OCI-LY3 (cell line): ENCODE data around the gene CEP43.

Experiments
- H2AFZ ChIP-seq: fragments of 200-600, 300-600 bp; shearing (Covaris generic); 2 replicates; pipeline ENCODE4 v1.6.0; 2014; ENCODE audit warnings: antibody characterized with exemption, low read depth, low read length
- H3K27ac ChIP-seq: fragments of 200-600, 300-600 bp; sonication (generic); 2 replicates; pipeline ENCODE4 v1.5.1; 2014; ENCODE audit warnings: mild to moderate bottlenecking, low read length, moderate library complexity, mixed read lengths
- H3K27me3 ChIP-seq: fragments of 200-600, 300-600 bp; sonication (generic); 2 replicates; pipeline ENCODE4 v1.6.1; 2014; ENCODE audit warnings: low read depth, low read length, mixed read lengths
- H3K36me3 ChIP-seq: fragments of 200-600, 300-600 bp; sonication (generic); replicated peaks from 2 replicates; pipeline ENCODE3; 2014; ENCODE audit warnings: low read depth, low read length, mixed read lengths
- H3K4me1 ChIP-seq: fragments of 300-600, 200-600 bp; sonication (generic); 2 replicates; pipeline ENCODE4 v1.6.1; 2014; ENCODE audit warnings: low read length, mixed read lengths
- H3K4me2 ChIP-seq: fragments of 200-600, 300-600 bp; sonication (generic); 2 replicates; pipeline ENCODE4 v1.6.1; 2014; ENCODE audit warnings: low read length, mixed read lengths
- H3K4me3 ChIP-seq: fragments of 300-600, 200-600 bp; sonication (generic); 2 replicates; pipeline ENCODE4 v1.5.1; 2014; ENCODE audit warnings: antibody characterized with exemption, mild to moderate bottlenecking, low read length, moderate library complexity
- H3K79me2 ChIP-seq: fragments of 300-600, 200-600 bp; shearing (Covaris generic); 2 replicates; pipeline ENCODE4 v1.6.1; 2014; ENCODE audit warnings: mild to moderate bottlenecking, low read length, mixed read lengths
- H3K9ac ChIP-seq: fragments of 300-600, 200-600 bp; shearing (Covaris generic); 2 replicates; pipeline ENCODE4 v1.6.0; 2014; ENCODE audit warnings: mild to moderate bottlenecking, low read length, moderate library complexity
- H3K9me3 ChIP-seq: fragments of 200-600, 300-600 bp; shearing (Covaris generic); 2 replicates; pipeline ENCODE4 v1.6.1; 2014; ENCODE audit warnings: low read length, mixed read lengths; ENCODE audit not compliant: insufficient read depth
- H4K20me1 ChIP-seq: fragments of 200-600, 300-600 bp; sonication (generic); 2 replicates; pipeline ENCODE4 v1.6.1; 2016; ENCODE audit warnings: low read length, mixed read lengths; ENCODE audit not compliant: insufficient read depth
- CTCF ChIP-seq: fragments of 200-600, 300-600 bp; sonication (generic); IDR thresholded peaks from 2 replicates; pipeline ENCODE4 v1.5.1; 2014; ENCODE audit warnings: antibody characterized with exemption, low read length, low read depth
- EZH2phosphoT487 ChIP-seq: fragments of 200-600 bp; shearing (Covaris generic); IDR thresholded peaks from 2 replicates; pipeline ENCODE4 v1.6.1; 2018; ENCODE audit warnings: antibody characterized with exemption, mixed run types, low read depth

Gene CEP43

GRCh38 chr6:166972101-166972500 is 27.1 kb upstream of the CEP43 start:
- no peak overlapping the region for H3K9ac ChIP-seq
- no peaks in the 10 kb centered on the region for H3K4me1 ChIP-seq
- no peak overlapping the region for H2AFZ ChIP-seq
- no peaks in the 10 kb centered on the region for H3K79me2 ChIP-seq
- no peaks in the 10 kb centered on the region for H3K36me3 ChIP-seq
- no peaks in the 10 kb centered on the region for H3K9me3 ChIP-seq
- H3K27me3 ChIP-seq, result no peaks in the 10 kb centered on the region
- no peak for TF ChIP-seq EZH2phosphoT487
- TF ChIP-seq CTCF, result no peak
- no peak overlapping the region for H3K4me2 ChIP-seq
- no peak overlapping the region for H3K4me3 ChIP-seq
- H4K20me1 ChIP-seq, result no peaks in the 10 kb centered on the region
- H3K27ac ChIP-seq, result no peak overlapping the region

DNA sequence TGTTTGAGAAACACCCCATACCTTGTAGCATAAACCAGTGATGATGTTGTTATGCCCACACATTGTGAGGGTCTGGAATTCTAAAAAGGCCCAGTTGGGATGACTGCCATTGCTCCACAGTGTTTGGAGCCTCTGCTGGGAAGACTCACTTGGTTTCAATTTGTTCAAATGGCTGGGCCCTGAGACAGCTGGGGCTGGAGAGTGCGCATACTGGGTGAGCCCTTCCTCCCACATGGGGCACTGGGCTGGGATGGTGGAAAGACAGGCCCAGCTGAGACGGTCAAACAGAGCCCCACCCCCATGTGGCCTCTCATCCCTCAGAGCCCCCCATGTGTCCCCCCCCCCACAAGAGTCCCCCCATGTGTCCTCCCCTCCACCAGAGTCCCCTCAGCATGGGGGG is 22.6 kb upstream of the CEP43 start:
- Histone ChIP-seq H3K27ac (no peak overlapping the region), H3K4me3 (no peak overlapping the region), H3K9ac (no peak overlapping the region), H3K79me2 (no peaks in the 10 kb centered on the region), H2AFZ (no peak overlapping the region), H3K36me3 (no peaks in the 10 kb centered on the region), H3K4me1 (no peaks in the 10 kb centered on the region), H4K20me1 (no peaks in the 10 kb centered on the region), H3K4me2 (no peak overlapping the region), H3K9me3 (no peaks in the 10 kb centered on the region), H3K27me3 (no peaks in the 10 kb centered on the region)
- TF ChIP-seq CTCF (no peak), EZH2phosphoT487 (no peak)

- H3K9me3 ChIP-seq, result no peaks in the 10 kb centered on the region
- peaks cover 2% of the 10 kb centered on the region for H3K36me3 ChIP-seq
- TF ChIP-seq CTCF (no peak), EZH2phosphoT487 (no peak)
- no peak overlapping the region for H3K4me2 ChIP-seq
- no peak overlapping the region for H3K27ac ChIP-seq
- no peak overlapping the region for H3K9ac ChIP-seq
- no peak overlapping the region for H3K4me3 ChIP-seq
- H3K27me3 ChIP-seq, result no peaks in the 10 kb centered on the region
- H3K79me2 ChIP-seq, result no peaks in the 10 kb centered on the region
- no peaks in the 10 kb centered on the region for H3K4me1 ChIP-seq
- H2AFZ ChIP-seq, result no peak overlapping the region
- no peaks in the 10 kb centered on the region for H4K20me1 ChIP-seq
Measured at GRCh38 chr6:166977621-166978525, 21.3 kb upstream of the CEP43 start.

GRCh38 chr6:166980738-166981137 is 18.5 kb upstream of the CEP43 start:
- no peak overlapping the region for H2AFZ ChIP-seq
- no peak overlapping the region for H3K4me2 ChIP-seq
- TF ChIP-seq EZH2phosphoT487 (no peak), CTCF (no peak)
- H3K27ac ChIP-seq, result no peak overlapping the region
- no peaks in the 10 kb centered on the region for H3K4me1 ChIP-seq
- peaks cover 4% of the 10 kb centered on the region for H3K36me3 ChIP-seq
- H3K9ac ChIP-seq, result no peak overlapping the region
- H3K27me3 ChIP-seq, result no peaks in the 10 kb centered on the region
- no peak overlapping the region for H3K4me3 ChIP-seq
- H4K20me1 ChIP-seq, result no peaks in the 10 kb centered on the region
- H3K9me3 ChIP-seq, result no peaks in the 10 kb centered on the region
- H3K79me2 ChIP-seq, result no peaks in the 10 kb centered on the region
